Femur (tissue), 1 donor: ENCODE results near the gene MAD1L1.

Source experiments
- DNase-seq: peaks from one replicate; pipeline ENCODE4 v3.0.0-alpha.2; 2017

The MAD1L1 gene

DNA sequence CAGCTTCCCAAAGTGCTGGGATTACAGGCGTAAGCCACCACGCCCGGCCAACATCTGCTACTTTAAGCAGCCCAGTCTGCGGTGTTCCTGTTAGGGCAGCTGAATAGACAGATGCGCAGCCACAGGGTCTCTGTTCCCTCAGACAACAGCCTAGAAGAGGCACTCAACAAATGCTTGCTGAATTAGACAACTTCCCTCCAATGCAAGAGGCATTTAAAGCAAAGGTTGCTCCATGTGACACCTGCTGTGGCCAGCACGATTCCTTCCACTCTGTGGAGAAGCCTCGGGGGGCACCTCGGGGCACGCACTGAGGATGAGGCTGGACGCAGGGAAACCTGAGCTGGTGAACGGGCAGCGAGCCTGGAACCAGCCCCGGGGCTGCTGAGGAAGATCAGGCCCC is 237.8 kb downstream of the MAD1L1 start:
- no peak for DNase-seq

DNA sequence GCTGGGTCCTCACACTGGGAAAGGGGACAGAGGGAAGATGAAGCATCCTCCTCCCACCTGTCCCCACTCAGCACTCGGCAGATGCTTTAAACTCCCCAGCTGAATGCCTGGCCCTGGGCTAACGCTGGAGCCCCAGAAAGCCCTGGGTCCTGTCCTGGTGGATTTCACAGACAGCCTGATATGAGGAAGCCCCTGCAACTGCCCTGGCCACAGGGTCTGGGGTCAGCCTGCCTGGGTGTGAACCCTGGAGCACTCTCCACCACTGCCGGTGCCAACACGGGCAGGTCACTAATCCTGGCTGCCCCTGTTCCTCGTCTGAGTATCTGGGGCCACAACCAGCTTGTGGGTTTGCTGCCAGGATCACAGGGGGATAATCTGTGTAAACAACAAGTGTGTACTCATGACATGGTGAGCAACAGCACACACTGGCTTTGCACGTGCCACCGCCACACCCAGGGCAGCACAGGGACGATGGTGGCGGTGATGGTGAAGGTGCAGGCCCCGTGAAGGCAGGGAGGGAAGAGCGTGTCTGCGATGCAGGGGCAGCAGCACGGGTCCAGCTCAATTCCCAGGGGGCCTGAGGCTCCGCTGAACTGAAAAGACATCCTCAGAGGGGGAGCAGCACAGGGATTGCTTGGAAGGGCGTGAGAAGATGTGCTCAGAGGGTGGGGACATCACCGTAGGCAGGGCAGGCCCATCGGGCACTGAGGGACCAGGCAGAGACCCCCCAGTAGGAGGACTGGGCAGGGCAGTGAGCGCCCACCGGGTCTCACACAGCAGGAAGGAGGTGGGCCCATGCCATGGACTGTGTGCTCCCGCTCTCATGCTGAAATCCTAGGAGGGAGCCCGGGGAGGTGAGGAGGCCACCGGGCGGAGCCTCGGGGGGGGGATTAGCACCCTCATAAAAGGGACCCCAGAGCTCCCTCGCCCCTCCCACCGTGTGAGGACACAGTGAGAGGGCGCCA is 238.7 kb downstream of the MAD1L1 start:
- no peak for DNase-seq

DNA sequence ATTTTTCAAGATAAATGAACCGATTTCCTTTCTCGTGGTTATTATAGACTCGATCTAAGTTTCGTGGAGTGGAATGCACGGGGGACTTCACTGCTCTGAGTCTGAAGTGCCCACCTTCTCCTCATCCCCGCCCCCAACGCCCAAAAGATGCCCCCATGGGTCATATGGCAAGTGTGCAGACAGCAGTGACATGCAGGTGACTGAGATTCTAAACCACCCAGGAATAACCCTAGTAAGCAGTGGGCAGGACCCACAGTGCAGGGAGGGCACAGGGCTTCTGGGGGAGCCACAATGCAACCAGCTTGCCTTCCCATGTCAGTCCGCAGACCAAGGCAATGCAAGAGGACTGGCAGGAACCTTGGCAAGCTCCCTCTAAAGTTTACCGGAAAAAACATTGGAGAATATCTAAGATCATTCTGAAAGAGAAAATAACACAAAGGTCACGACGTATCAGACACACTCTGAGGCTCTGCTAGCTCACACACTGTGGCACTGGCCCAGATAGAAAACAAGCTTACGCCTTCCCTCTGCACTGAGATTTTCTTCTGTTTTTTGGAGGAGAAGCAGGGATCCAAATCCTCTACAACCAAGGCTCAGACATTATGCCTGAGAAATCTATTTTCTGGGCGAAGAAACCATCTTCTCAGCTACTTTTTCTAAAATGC is 239.6 kb downstream of the MAD1L1 start:
- no peak for DNase-seq

DNA sequence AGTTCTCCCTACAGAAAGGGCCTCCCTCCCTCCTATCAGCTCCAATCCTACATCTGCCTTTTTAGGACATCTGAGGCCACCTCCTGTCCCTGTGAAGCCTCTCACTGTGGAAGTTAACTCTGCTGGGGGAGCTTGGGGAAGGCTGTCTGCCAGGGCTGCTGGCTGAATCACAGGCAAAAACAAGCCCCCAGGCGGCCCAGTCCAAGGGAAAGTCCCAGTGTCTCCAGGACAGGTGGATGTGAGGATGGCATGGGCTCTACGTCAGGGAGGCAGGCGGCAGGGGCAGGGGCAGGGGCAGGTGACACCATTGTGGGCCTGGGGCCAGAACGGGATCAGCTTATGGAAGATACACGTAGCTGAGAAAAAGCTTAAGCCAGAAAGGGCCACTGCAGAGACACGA is 240.2 kb downstream of the MAD1L1 start:
- no peak for DNase-seq

DNA sequence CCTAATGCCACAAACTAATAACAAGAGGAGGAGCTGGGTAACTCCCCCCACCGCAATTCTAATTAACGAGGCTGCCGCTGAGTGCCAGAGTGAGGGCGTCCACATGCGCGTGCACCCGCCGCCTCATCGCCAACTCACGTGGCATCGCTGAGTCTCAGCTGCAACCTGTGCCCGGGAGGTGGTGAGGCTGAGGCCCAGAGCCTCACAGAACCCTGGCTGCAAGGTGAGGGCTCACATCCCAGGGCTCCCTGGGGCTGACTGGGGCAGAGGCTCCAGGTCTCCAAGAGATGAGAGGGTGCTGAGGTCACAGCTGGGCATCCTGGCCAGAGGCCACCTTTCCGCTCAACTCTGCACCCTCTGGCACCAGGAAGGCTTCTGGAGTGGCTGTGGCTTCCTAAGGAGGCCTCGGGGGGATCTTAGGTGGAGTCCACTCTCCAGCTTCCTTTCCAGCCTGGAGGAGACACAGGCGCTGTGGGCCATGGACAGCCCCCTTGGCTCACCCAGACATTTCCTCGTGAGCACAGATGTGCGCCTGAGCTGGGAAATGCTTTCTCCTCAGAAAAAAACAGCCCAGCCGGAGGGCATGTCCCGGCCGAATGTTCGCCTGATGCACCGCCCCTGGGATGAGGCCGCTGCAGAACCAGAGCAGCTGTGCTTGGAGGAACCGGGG is 242.6 kb downstream of the MAD1L1 start:
- DNase-seq = peak; percentile 81

DNA sequence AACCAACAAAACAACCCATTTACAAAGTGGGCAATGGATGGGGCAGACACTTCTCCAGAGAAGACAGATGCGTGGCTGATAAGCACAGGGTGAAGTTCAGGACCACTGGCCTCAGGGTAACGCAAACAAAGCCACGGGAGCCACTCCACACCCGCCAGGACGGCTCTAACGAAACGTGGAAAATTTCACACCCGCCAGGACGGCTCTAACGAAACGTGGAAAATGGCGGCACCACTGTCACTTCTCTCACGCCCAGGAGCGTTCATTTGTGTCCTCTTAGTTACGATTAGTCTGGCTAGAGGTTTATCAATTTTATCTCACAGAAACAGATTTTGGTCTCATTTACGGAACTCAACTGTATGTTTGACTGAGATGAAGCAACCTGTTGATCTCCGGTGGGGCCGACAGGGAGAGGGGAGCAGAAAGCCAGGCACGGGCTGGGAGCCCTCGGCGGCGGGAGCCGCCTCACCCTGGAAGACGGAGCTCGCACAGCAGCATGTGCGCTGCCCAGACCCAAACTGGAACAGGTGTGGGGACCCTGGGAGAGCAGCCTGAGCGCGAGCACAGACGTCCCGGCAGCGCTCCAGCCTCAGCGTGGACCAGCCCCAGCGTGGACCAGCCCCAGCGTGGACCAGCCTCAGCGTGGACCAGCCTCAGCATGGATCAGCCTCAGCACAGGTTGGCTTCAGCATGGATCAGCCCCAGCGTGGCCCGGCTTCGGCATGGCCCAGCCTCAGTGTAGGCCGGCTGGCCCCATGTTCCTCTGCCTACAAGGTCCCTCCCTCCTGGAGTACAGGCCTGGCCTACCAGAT is 243.5 kb downstream of the MAD1L1 start:
- no peak for DNase-seq

DNA sequence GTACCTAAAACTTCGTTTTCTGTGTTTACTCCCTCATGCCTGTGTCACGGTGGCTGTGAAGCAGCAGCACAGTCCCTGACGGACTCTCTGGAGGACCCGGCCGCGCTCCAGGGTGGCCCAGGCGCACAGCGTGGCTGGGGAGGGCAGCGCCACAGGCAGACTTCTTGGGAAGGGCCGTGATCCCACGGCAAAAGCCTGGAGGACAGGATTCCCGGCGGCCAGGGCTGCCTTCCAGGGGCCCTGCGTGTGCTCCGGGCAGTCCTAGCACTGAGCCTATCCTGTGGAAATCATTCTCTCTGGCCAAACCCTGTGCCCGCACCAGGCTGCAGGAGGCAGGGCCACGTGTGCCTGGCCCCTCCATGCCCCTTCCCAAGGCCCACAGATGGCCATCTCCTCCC is 244.2 kb downstream of the MAD1L1 start:
- no peak for DNase-seq

DNA sequence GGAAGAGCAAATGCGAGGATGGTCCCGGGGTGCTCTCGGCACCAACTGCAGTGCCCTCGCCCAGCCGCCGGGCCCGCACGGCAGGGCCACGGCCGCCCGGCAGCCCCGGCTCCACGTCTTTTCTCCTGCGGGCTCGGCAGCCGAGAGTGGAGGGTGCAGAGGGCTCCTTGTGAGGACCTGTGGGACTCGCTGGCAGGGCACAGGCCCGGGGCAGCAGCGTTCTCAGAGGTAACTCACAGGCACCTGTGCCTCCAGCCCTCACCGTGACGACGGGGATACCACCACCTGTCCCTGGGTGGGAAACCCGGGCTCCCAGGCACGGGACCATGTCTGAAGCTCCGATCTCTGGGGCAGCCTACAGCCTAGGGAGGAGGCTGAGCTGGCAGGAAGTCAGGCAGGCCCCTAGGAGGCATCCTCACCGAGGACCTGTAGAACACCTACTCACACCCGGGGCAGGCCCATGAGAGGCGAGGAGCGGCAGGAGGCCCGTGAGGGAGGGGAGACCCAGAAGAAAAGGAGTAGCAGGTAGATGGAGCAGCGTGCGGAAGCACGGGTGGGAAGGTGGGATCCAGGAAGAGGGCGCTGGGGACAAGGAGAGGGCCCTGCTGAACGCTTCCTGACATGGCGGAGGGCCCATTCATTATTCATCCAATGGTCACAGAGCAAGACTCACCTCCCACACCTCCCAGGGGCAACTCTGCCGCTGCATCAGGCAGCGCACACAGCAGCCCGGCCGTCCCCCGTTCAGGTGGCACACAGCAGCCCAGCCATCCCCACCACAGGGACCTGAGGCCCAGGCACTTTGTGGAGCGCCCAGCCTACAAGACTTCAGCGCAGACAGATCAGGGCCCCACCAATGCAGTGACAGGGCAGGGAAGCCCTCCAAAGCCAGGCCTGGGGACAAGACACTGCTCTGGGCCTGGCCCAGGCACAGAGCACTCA is 244.9 kb downstream of the MAD1L1 start:
- DNase-seq = no peak

DNA sequence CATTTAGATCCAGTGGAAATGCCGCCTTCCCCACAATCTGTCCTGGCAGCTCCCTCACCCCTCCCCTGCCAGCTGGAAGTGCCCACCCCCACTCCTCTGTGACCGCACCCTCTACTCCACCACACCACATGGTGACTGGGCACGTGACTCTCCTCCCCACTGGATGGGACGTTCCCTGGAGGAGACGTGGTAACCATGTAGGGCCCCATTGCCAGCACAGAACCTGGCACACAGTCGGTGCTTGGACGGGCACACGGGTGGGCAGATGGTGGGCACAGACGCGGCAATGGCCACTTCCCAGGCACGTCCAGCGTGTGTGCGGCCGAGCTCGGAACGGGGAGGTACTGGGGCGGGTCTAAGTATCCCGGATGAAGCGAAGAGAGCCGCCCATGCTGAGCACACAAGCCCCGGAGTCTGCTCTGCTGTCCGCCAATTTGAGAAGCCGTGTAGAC is 245.6 kb downstream of the MAD1L1 start:
- no peak for DNase-seq

DNA sequence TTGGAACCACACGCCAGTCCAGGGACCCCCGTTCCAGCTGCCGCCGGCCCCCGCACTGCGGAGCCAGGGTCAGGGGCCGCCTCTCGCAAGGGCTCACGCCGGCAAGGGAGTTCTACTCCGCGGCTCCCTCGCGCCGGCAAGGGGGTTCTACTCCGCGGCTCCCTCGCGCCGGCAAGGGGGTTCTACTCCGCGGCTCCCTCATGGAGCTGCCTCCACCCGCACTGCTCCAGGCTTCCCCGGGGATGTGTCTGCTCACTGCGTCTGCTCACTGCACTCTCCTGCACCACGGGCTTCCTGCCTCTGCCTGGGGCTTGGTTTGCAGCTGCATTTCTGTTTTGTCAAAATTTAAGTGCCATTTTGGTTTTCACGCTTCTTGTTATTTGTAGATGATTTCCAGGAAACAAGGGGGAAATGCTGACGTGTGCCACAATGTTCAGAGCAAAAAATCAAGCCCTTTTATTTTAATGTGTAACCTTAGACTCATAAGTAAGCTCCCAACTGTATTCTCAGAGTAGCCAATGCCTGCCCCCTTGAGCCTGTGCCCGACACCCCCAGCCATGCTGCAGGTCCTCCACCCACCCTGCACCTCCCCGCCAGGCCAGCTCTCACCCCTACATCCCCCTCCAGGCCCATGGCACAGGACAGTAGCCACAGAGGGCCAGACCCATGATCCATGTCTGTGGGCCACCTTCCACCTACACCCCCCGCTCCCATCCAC is 246.2 kb downstream of the MAD1L1 start:
- no peak for DNase-seq

DNA sequence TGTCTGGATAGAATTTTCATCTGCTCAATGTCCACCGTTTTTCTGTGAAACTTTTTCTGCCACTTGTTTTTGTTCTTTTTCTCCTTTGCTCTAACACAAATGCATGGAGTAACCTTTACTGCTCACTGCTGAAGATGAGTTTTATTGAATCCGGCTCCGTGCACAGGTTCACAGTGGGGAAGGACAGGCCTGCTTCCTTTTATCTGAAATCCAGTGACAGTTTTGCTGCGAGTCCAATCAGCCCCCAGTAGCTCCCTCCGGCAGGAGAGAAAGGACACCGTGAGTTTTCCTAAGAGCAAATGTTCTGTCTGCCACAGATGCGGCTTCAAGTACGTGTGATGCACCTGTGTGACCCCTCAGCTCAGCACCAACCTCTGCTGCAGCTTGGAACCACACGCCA is 246.8 kb downstream of the MAD1L1 start:
- DNase-seq = no peak

DNA sequence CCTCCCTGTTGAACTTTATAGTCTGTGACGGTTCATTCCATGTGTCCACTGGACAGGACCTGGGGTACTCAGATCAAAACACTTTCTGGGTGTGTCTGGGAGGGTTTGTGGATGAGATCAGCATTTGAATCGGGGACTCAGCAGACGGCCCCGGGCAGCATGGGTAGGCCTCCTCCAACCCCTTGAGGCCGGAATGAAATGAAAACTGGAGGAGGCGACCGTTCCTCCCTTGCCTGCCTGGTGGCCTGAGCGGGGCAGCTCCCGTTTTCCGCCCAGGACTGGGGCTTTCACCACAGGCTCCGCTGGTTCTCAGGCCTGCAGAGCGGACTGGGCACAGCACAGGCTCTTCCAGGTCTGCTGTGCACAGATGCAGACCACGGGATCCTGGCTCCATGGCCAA is 247.7 kb downstream of the MAD1L1 start:
- DNase-seq = no peak

DNA sequence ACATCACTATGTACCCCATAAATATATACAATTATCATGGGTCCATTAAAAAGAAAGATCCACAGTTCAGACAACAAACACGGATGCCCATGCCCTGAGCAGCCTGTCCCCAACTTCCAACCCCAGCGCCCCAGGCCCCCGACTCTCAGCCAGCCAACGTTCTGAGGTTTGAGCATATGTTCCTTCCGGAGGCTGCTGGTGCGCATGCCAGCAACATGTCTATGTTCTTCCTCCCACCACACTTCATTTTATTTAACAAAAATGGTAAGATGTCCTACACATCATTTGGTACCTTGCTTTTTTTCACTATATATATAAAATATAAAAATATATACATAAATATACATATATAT is 250.9 kb downstream of the MAD1L1 start:
- DNase-seq = no peak

DNA sequence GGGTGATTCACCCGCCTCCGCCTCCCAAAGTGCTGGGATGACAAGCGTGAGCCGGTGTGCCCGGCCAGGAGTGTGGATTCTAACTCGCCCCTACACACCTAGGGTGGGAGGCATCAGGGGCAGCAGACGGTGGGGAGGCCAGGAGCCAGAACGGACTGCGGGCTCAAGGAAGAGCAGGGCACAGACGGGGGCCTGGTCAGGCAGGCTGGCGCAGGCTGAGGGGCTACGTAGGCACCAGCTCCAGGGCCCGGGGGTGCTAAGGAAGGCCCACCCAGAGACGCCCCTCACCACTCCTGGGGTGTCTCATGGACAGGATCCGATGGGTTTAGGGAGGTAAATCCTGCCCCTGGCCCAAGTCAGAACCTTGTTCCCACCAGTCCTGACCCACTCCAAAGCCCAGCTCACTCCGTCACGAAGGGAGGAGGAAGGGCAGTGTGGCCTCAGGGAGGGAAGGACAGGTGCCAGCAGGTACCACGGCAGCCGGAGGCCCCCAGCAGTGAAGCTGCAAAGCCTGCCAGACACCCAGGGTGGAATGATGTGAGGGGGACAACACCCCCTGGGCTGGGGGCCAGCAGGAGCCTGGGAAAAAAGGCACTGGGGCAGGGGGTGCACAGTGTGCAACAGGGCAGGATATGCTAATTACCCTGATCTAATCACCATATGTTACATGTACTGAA is 251.4 kb downstream of the MAD1L1 start:
- DNase-seq = no peak

DNA sequence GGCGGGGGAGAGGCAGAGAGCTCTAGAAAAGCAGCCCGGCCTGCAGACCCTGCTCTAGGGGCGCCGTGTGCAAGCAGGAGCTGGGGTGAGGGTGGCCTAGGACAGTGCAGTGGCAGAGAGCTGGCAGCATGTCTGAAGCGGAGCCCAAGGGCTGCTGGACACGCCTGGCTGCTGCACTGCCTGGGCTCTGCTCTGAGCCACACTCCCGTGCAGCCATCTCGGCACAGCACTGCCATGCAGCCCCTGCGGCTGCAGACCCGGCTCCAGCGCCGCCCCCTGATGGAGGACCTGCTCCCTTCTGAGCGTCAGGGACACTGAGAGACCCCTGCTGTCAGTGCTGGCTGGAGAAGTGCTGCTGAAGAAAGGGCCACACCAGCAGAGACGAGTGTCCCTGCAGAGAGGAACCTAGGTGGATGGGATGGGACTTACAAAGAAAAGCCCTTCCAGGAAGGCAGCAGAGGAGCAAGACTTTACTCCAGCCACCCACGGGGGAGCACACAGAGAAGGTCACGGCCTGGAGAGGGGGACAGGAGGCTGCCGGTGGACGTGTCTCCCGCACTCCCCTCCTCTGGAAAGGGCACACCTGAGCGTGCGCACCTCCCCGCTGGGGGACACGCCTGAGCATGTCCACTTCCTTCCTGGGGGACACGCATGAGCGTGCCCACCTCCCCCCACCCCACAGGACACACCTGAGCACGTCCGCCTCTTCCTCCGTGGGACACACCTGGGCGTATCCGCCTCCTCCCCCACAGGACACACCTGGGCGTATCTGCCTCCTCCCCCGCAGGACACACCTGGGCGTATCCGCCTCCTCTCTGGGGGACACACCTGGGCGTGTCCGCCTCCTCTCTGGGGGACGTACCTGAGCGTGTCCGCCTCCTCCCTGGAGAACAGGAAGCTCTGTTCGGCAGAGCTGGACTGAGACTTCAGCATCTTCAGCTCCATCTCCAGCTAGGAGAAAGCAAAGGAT is 252.9 kb downstream of the MAD1L1 start:
- no peak for DNase-seq

DNA sequence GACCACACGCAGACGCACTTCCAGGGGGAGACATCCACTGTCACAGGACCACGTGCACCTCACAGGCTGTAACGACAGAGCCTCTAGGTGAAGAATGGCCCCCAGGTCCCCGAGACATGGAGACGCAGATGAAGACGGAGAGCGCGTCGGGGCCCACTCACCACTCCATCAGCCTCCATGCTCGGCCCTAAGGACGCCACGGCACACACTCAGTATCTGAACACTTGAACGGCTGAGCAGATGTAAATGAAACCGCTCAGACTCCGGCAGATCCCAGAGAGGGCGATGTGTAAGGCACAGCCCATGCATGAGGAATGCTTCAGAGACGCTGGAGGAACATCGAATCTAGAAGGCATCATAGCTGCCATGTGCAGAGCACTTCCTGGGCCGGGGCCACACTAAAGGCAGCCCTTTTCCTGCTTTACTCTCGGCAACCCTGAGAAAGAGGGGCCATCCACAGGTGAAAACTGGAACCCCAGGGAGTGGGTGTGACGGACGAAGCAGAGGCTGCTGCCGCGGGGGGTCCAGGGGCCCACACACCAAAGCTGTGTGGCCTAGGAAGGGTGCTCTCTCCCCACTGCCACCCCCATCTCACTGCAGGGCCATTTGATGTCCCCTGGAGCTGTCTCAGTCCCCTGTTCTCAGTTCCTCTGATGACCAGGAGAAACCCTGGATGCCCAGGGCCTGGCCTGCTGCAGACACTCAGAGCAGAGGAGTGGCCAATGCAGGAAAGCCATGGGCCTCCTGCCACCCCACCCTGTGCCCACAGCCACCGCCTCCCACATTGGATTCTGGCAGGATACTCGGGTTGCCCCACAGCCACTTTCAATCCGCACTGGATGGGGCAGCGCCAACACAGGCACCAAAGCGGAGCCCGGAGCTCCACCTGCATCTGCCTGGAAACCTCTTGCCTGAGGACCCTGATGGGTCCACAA is 253.8 kb downstream of the MAD1L1 start:
- DNase-seq = no peak

DNA sequence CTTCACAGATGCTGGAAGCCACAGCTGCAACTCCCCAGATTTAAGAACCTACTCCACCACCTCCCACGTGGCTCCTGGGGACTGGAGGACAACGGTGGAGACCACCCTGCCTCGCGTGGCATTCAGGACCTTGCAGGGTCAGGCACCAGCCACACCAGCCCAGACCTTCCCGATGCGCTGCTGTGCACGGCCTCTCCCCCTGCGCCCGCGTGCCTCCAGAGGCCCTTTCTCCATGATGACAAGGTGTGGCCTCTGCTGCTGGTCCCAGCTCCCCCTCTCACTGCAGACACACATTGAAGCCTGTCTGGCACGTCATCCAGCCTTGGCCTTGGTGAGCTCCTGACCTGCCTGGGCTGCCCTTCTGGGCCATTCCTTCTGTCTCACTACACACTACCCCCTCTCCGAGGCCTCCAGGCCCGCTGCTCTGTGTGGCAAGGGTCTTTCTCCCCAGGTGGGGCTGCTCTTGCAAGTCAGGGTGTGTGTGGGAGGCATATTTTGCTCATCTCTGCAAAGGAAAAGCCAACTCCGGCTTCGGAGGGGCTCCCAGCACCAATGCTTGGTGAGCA is 254.8 kb downstream of the MAD1L1 start:
- DNase-seq = no peak
